ENCODE data around the gene TMEM109. TPM values are rescaled to one million over a fixed set of nuclear protein-coding genes. Genes with fewer than 3 reads are reported as not detected.

Gene TMEM109
- total RNA-seq, 1 experiment from 2014 or later = 78.1 TPM

GRCh38 chr11:60972182-60973030, 58.4 kb downstream of the TMEM109 start:
- no TSS peak for BruUV-seq (replicated peaks)
- H3K4me1 Mint-ChIP-seq (ENCODE audit: low read depth, unreplicated experiment) = no peaks in the 10 kb centered on the region
- CTCF ChIA-PET = no interaction called here

More at GRCh38 chr11:60972182-60973030, 58.4 kb downstream of the TMEM109 start:
- H3K9me3 Mint-ChIP-seq (ENCODE audit: low read depth, unreplicated experiment) = peaks cover 5% of the 10 kb centered on the region
- no peak for DNase-seq
- peaks cover 34% of the 10 kb centered on the region for H3K27me3 Mint-ChIP-seq (ENCODE audit: unreplicated experiment)
- H3K36me3 Mint-ChIP-seq (ENCODE audit: insufficient read depth, unreplicated experiment) = no peaks in the 10 kb centered on the region
- intact Hi-C loops (cut with micrococcal nuclease; ENCODE audit: unreplicated experiment) = no loop called here
- no peak overlapping the region for H3K4me3 Mint-ChIP-seq (ENCODE audit: low read depth, unreplicated experiment)
- no peak overlapping the region for H3K27ac Mint-ChIP-seq (ENCODE audit: unreplicated experiment)
- no peak for TF ChIP-seq CTCF (IDR thresholded peaks at IDR 0.05; ENCODE audit: unreplicated experiment)

Other genes starting within 250 kb of the TMEM109 start
- gene MS4A8, start 214.5 kb upstream of the TMEM109 start, total RNA-seq (2022) = 0.57 and 3.5 TPM in 2 replicates
- not detected in 2 replicates for gene MS4A18, start 189.4 kb upstream of the TMEM109 start, total RNA-seq (2022)
- gene MS4A15, start 157.3 kb upstream of the TMEM109 start, total RNA-seq (2022) = not detected in 2 replicates
- not detected in 2 replicates for gene MS4A10, start 128.8 kb upstream of the TMEM109 start, total RNA-seq (2022)
- 51.5 and 58.2 TPM in 2 replicates for gene CCDC86, start 72.0 kb upstream of the TMEM109 start, total RNA-seq (2022)
- gene PTGDR2, start 58.2 kb upstream of the TMEM109 start, total RNA-seq (2022) = 0.29 and 0.31 TPM in 2 replicates
- gene ZP1, start 46.6 kb upstream of the TMEM109 start, total RNA-seq (2022) = not detected in 2 replicates
- 128 and 129 TPM in 2 replicates for gene PRPF19, start 7.6 kb upstream of the TMEM109 start, total RNA-seq (2022)
- gene TMEM132A, start 10.3 kb downstream of the TMEM109 start, total RNA-seq (2022) = 105 and 116 TPM in 2 replicates
- gene SLC15A3, start 38.0 kb downstream of the TMEM109 start, total RNA-seq (2022) = 6.8 and 12.4 TPM in 2 replicates
- gene CD6, start 57.5 kb downstream of the TMEM109 start, total RNA-seq (2022) = 0.26 and 0.34 TPM in 2 replicates
- not detected in 2 replicates for gene CD5, start 188.3 kb downstream of the TMEM109 start, total RNA-seq (2022)
- gene VPS37C, start 247.3 kb downstream of the TMEM109 start, total RNA-seq (2022) = 22.7 TPM in 2 replicates

All from Calu3 (cell line).